Peyer's patch (tissue), 4 donors: Measurements from ENCODE around the gene ANK2.

Source experiments
- POLR2A ChIP-seq, 2 donors: fragments of 450-650 bp; IDR thresholded peaks; one replicate each; pipeline ENCODE4 v1.5.1; 2017; ENCODE audit warnings: antibody characterized with exemption in 2 of 2, mild to moderate bottlenecking in 2 of 2, moderate library complexity in 2 of 2
- TF ChIP-seq, protein P1 (sequence below), 6 experiments: fragments of 450-650 bp in 4 of 6; fragments of 200-600 bp in 2 of 6; sonication (generic) in 1 of 6; IDR thresholded peaks; one replicate each; pipeline ENCODE4 v1.5.1; 2017 to 2019; ENCODE audit warnings: antibody characterized with exemption in 6 of 6, mild to moderate bottlenecking in 3 of 6, moderate library complexity in 1 of 6

- TF ChIP-seq, protein P1, sequence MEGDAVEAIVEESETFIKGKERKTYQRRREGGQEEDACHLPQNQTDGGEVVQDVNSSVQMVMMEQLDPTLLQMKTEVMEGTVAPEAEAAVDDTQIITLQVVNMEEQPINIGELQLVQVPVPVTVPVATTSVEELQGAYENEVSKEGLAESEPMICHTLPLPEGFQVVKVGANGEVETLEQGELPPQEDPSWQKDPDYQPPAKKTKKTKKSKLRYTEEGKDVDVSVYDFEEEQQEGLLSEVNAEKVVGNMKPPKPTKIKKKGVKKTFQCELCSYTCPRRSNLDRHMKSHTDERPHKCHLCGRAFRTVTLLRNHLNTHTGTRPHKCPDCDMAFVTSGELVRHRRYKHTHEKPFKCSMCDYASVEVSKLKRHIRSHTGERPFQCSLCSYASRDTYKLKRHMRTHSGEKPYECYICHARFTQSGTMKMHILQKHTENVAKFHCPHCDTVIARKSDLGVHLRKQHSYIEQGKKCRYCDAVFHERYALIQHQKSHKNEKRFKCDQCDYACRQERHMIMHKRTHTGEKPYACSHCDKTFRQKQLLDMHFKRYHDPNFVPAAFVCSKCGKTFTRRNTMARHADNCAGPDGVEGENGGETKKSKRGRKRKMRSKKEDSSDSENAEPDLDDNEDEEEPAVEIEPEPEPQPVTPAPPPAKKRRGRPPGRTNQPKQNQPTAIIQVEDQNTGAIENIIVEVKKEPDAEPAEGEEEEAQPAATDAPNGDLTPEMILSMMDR (IDR thresholded peaks at IDR 0.05), result no peak
- TF ChIP-seq POLR2A (IDR thresholded peaks at IDR 0.05), result no peak
Observed at GRCh38 chr4:113335746-113336145, 286.3 kb downstream of the ANK2 start.
